ENCODE results near the gene SYDE1. TPM values are rescaled to one million over a fixed set of nuclear protein-coding genes. Genes with fewer than 3 reads are reported as not detected.

Gene SYDE1
- total RNA-seq, 1 donor from 2014 or later, result 0.71 TPM

GRCh38 chr19:15156391-15156790 lies 49.2 kb downstream of the SYDE1 start:
- DNase-seq, result no peak
- Mint-ChIP-seq H3K36me3 (ENCODE audit: unreplicated experiment) (peaks cover 11% of the 10 kb centered on the region), H3K27me3 (ENCODE audit: unreplicated experiment) (no peaks in the 10 kb centered on the region), H3K9me3 (ENCODE audit: unreplicated experiment) (peaks cover 3% of the 10 kb centered on the region), H3K4me1 (ENCODE audit: low read depth, unreplicated experiment) (no peaks in the 10 kb centered on the region), H3K27ac (ENCODE audit: unreplicated experiment) (no peak overlapping the region), H3K4me3 (ENCODE audit: unreplicated experiment) (no peak overlapping the region)
- no peak for TF ChIP-seq CTCF (IDR thresholded peaks at IDR 0.05; ENCODE audit: partially characterized antibody, unreplicated experiment)

GRCh38 chr19:15159251-15159650 lies 52.0 kb downstream of the SYDE1 start:
- DNase-seq, result no peak
- Mint-ChIP-seq H3K4me1 (ENCODE audit: low read depth, unreplicated experiment) (no peaks in the 10 kb centered on the region), H3K27me3 (ENCODE audit: unreplicated experiment) (no peaks in the 10 kb centered on the region), H3K4me3 (ENCODE audit: unreplicated experiment) (no peak overlapping the region), H3K27ac (ENCODE audit: unreplicated experiment) (no peak overlapping the region), H3K36me3 (ENCODE audit: unreplicated experiment) (peaks cover 11% of the 10 kb centered on the region), H3K9me3 (ENCODE audit: unreplicated experiment) (peaks cover 3% of the 10 kb centered on the region)
- no peak for TF ChIP-seq CTCF (IDR thresholded peaks at IDR 0.05; ENCODE audit: partially characterized antibody, unreplicated experiment)

GRCh38 chr19:15161028-15161984 lies 54.1 kb downstream of the SYDE1 start:
- TF ChIP-seq CTCF (IDR thresholded peaks at IDR 0.05; ENCODE audit: partially characterized antibody, unreplicated experiment), result no peak
- no peak for DNase-seq
- H3K36me3 Mint-ChIP-seq (ENCODE audit: unreplicated experiment), result peaks cover 11% of the 10 kb centered on the region
- H3K27me3 Mint-ChIP-seq (ENCODE audit: unreplicated experiment), result no peaks in the 10 kb centered on the region
- no peaks in the 10 kb centered on the region for H3K4me1 Mint-ChIP-seq (ENCODE audit: low read depth, unreplicated experiment)
- H3K9me3 Mint-ChIP-seq (ENCODE audit: unreplicated experiment), result peaks cover 3% of the 10 kb centered on the region
- H3K4me3 Mint-ChIP-seq (ENCODE audit: unreplicated experiment), result no peak overlapping the region
- no peak overlapping the region for H3K27ac Mint-ChIP-seq (ENCODE audit: unreplicated experiment)

Other genes with a start within 250 kb of the SYDE1 start
- not detected for gene OR7A17, start 221.3 kb upstream of the SYDE1 start, total RNA-seq (ENCODE audit: unreplicated experiment)
- not detected for gene OR7C2, start 165.9 kb upstream of the SYDE1 start, total RNA-seq (ENCODE audit: unreplicated experiment)
- 22.8 TPM for gene SLC1A6, start 127.5 kb upstream of the SYDE1 start, total RNA-seq (ENCODE audit: unreplicated experiment)
- gene CASP14, start 57.9 kb upstream of the SYDE1 start, total RNA-seq (ENCODE audit: unreplicated experiment), result not detected
- not detected for gene OR1I1, start 25.2 kb upstream of the SYDE1 start, total RNA-seq (ENCODE audit: unreplicated experiment)
- 3.6 TPM for gene NOTCH3, start 93.6 kb downstream of the SYDE1 start, total RNA-seq (ENCODE audit: unreplicated experiment)
- 0.61 TPM for gene EPHX3, start 125.0 kb downstream of the SYDE1 start, total RNA-seq (ENCODE audit: unreplicated experiment)
- gene BRD4, start 225.1 kb downstream of the SYDE1 start, total RNA-seq (ENCODE audit: unreplicated experiment), result 162 TPM